GM18505 (cell line): ENCODE data around the gene DAB1.

Experiments used
- ATAC-seq: cut with Tn5 transposase; IDR thresholded peaks from one replicate; pipeline ENCODE4 v1.9.1; 2021; ENCODE audit not compliant: unreplicated experiment
- POLR2A ChIP-seq: IDR thresholded peaks from 4 replicates; pipeline ENCODE4 v1.6.1; 2011; ENCODE audit warnings: borderline replicate concordance; ENCODE audit not compliant: insufficient read depth, insufficient read length; ENCODE audit errors: extremely low read depth

The DAB1 gene

GRCh38 chr1:57431400-57431799 lies 7.5 kb upstream of the DAB1 start:
- TF ChIP-seq POLR2A = no peak
- no peak for ATAC-seq

DNA sequence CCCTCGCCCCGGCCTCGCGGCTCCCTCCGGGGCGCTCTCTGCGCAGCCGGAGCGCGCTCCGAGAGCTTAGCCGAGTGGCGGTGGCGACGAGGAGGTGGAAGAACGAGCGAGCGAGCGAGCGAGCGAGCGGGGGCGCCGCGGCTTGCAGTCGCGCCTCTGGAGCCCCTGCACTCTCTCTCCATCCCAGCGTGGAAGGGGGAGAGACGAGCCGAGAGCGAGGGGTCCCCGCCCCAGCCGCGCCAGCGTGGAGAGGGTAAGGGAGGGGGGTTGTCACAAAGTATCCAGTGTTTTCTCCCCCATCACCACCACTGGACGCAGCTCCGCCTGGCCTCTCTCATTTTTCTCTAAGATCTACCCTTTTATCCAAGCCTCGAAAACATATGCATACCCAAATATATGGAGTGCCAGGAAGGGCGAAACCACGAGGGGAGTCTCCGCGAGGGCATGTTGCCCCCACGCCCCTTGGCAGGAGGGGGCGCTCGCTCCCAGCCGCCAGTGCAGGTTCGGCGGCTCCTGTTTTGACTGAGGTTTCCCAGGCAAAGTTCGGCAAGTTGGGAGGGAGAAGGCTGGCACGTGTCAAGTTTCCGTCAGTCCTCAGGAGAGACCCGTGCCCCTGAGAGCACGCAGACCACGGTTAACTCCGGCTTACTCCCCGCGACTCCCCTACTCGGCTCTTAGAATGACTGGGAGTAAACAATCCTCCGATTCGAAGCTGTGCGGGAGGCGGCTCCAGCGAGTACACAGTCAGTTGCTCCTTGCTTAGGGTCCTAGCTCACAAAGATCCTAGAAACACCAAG lies 569 bp upstream of the DAB1 start:
- TF ChIP-seq POLR2A = no peak
- no peak for ATAC-seq

DNA sequence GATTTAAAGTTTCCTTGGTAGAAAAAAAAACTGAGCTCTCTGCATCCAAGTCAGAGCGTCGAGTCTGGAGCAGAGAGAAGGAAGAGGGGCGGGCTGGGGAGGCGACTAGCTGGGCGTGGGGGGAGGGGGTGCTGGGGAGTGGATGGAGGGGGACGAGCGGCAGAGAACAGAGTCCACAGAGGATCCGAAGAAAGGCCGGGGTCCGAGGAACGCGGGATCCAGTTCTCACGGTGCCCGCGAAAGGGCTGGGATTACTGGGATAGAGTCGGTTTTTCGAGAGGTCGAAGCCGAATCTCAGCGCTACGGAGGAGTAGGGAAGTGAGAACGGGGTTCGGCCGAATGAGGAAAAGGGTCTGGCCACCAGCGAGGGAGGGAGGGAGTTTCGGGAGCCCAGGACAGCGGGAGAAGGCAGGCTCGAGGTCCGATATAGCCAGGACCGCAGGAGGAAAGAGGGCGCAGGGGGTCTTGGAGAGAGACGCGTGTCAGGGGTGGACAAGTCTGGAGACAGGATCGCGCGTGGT lies 665 bp downstream of the DAB1 start:
- ATAC-seq = no peak
- no peak for TF ChIP-seq POLR2A

DNA sequence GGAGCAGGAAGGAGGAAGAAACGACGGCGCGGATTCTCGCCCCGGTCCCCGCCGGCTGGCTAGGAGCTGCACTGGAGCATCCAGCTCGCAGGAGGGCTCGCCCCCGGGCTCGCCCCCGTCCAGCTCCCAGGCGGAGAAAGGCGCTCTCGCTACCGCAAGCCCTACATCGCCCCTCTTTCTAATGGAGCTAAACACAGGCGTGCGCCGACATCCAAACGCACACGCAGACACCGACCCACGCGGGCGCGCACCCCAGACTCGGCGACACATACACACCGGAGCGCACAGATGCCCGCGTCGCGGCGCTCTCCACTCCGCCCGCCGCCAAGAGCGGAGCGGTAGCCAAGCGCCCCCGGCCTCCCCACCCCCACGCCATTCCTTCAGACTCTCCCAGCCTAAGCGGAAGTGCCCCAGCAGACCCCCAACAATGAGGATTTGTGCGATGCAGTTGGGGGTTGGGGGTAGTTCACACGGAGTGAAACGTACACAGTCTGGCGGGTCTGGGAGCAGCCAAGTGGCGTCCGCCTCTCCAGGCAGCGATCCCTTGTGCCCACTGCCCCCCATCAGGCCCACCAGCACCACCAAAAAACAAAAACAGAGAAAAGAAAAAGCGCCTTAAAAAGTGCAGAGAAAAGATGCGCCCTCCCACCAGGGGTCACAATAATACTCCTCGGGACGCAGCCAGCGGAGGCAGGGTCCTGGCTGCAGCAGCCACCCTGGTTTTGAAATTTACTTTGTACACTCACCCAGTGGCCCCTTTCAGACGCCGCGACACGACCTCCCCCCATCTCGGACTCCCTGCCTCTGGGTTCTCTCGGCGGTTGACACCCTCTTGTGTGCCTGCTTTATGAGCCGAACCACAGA lies 1.4 kb downstream of the DAB1 start:
- no peak for TF ChIP-seq POLR2A
- ATAC-seq = no peak

- no peak for TF ChIP-seq POLR2A
- no peak for ATAC-seq
Measured at GRCh38 chr1:57421806-57422205, 2.1 kb downstream of the DAB1 start.

- TF ChIP-seq POLR2A = no peak
- no peak for ATAC-seq
Measured at GRCh38 chr1:57420981-57421785, 2.7 kb downstream of the DAB1 start.

DNA sequence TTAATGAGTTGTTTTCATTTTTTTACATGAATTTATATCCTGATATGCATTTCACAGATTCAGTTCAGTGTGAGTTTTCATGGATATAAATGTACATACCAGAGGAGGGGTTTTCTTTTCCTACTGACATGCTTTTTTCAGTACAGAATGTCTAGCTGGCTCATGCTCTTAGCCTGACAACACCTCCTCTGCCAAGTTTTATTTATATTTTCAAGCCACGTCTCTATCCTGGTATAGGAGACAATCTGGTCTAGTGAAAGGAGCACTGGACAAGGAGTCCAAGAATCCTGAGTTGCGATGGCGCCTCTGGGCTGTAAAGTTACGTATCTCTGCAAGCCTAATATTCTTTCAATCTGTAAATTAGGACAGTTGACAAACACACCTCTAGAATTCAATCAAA lies 4.9 kb downstream of the DAB1 start:
- TF ChIP-seq POLR2A = no peak
- ATAC-seq = no peak

DNA sequence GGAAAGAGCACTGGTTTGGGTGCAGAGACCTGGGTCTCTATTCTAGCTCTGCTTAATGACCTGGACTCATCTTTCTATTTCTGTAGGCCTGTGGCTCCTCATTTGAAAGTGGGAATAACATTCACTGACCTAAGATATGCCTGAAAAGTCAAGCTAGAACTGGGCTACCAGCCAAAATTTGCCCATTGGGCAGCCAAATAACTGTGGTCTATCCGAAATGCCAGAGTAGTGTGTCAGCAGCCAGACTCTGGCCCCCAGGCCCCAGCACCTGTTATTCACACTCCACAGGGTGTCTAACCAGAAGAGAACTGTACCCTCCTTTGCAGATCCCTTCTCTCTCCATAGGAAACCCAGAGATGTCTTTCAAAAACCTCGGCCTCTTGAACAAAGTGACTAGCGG lies 12.6 kb downstream of the DAB1 start:
- ATAC-seq = no peak
- TF ChIP-seq POLR2A = no peak

- ATAC-seq = no peak
- no peak for TF ChIP-seq POLR2A
Measured at GRCh38 chr1:57410508-57410907, 13.4 kb downstream of the DAB1 start.

- ATAC-seq = no peak
- TF ChIP-seq POLR2A = no peak
Measured at GRCh38 chr1:57407928-57408327, 15.9 kb downstream of the DAB1 start.

- TF ChIP-seq POLR2A = no peak
- no peak for ATAC-seq
Measured at GRCh38 chr1:57406428-57406970, 17.4 kb downstream of the DAB1 start.

DNA sequence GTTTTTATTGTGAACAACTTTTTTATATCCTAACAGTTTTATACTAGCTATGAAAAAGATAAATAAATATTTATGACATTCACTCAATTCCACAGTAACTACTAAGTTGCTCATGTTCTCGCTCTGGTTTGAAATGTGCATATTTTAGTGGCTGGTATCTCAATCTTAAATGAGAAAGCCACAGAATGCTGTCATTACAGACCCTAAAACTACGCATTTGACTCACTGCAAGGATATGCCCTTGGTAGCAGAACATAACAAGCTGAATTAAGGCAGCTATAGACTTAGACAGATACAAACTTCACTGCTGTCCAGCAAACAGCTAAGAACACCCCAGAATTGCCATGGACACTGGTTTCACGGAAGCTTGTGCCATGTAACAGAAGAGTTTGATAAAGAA lies 19.0 kb downstream of the DAB1 start:
- TF ChIP-seq POLR2A = no peak
- ATAC-seq = no peak

- no peak for ATAC-seq
- TF ChIP-seq POLR2A = no peak
Measured at GRCh38 chr1:57403201-57403600, 20.7 kb downstream of the DAB1 start.
